GM19328 (cell line): ENCODE results near the gene PEAK3.
A peak's percentile ranks its signal among the peaks of the same experiment; 100 is the strongest.

Experiments
- ATAC-seq: cut with Tn5 transposase; IDR thresholded peaks from one replicate; pipeline ENCODE4 v1.9.1; 2021; ENCODE audit warnings: mild to moderate bottlenecking, moderate library complexity; ENCODE audit not compliant: unreplicated experiment

The PEAK3 gene

GRCh38 chr19:2239771-2240770 is 41.9 kb downstream of the PEAK3 start:
- no peak for ATAC-seq

GRCh38 chr19:2239173-2239572 is 42.8 kb downstream of the PEAK3 start:
- no peak for ATAC-seq

- no peak for ATAC-seq
Observed at GRCh38 chr19:2237869-2238153, 44.2 kb downstream of the PEAK3 start.

- ATAC-seq: no peak
Observed at GRCh38 chr19:2237051-2237868, 44.7 kb downstream of the PEAK3 start.

- peak; percentile 68 for ATAC-seq
Observed at GRCh38 chr19:2236314-2237050, 45.5 kb downstream of the PEAK3 start, which contains the start of the genes PLEKHJ1 and SF3A2. PLEKHJ1 (minus strand) TSS chr19:2236329; CDS start chr19:2236248, 81 bp downstream. SF3A2 (plus strand) TSS chr19:2236824; CDS start chr19:2243419, 6,595 bp downstream.

GRCh38 chr19:2236064-2236313 is 46.0 kb downstream of the PEAK3 start:
- peak; percentile 17 for ATAC-seq

GRCh38 chr19:2235381-2236063 is 46.5 kb downstream of the PEAK3 start:
- no peak for ATAC-seq

- ATAC-seq: no peak
Observed at GRCh38 chr19:2234996-2235380, 47.0 kb downstream of the PEAK3 start.

- ATAC-seq: no peak
Observed at GRCh38 chr19:2233601-2234280, 48.2 kb downstream of the PEAK3 start.

- ATAC-seq: no peak
Observed at GRCh38 chr19:2232286-2233151, 49.5 kb downstream of the PEAK3 start.

- ATAC-seq: no peak
Observed at GRCh38 chr19:2231621-2232221, 50.3 kb downstream of the PEAK3 start.

GRCh38 chr19:2230807-2231533 is 51.0 kb downstream of the PEAK3 start:
- no peak for ATAC-seq

GRCh38 chr19:2230033-2230531 is 51.9 kb downstream of the PEAK3 start:
- ATAC-seq: no peak

- no peak for ATAC-seq
Observed at GRCh38 chr19:2229103-2230032, 52.6 kb downstream of the PEAK3 start.

- ATAC-seq: no peak
Observed at GRCh38 chr19:2228157-2229030, 53.6 kb downstream of the PEAK3 start.
